ENCODE measurements around the gene ALK.

DNA sequence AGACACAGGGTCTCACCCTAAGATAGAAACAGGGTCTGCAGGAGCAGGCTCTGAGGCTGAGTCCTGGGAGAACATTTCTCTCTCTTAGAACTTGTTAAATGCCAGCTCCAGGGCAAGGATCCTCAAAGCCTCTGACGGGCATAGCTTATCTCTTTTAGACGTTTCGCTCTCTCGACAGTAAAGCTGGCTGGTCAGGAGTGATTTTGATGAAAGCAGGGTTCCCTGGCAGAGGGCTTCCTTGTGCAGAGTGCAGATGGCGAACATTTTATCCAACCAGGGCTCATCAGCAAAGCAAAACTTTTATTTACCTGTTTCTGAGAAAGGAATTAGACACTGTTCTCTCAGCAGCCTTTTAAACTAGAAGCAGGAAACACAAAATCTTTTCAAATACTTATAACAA is 350.8 kb downstream of the ALK start:
- TF ChIP-seq GATA2 (IDR thresholded peaks at IDR 0.05; ENCODE audit: low read depth, low read length) (no peak), GATA3 (IDR thresholded peaks at IDR 0.05; ENCODE audit: low read depth, low read length) (no peak)
